Fibroblast of gingiva (primary cell): ENCODE data around the gene EMX1.

ENCODE experiments used
- DNase-seq: peaks from one replicate; pipeline ENCODE4 v3.0.0-alpha.2; 2011; ENCODE audit warnings: low read depth

EMX1 gene

GRCh38 chr2:72943540-72944395 is 26.4 kb downstream of the EMX1 start:
- no peak for DNase-seq

DNA sequence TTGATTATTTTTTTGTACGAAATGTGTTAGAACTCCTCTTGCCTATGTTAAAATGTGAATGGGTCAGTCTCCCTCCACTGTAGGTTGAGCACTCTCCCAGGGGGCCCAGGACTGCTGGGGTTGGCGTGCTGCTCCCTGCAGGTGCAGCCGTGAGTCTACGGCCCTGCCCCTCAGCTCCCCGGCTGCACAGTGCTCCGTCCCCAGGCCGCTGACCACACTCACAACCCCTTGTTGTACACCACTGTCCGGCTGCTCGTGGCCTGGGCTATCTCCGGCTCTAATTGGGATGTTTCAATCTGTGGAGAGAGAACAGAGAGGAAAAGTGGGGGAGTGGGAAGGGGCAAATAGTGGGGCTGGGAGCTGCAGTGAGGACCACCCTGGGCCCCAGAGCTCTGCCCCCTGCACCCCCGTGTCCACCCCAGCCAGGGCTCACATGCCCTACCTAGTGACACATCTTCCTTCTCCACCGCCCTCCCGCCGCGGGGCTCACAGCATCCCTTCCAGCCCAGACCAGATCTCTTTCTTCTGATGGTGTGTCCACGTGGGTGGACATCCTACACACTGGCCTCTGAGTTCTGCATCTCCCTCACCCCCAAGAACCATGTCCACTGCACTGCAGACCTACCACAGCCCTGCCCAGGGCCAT is 27.6 kb downstream of the EMX1 start:
- DNase-seq, result no peak

GRCh38 chr2:72945450-72946019 is 28.2 kb downstream of the EMX1 start:
- DNase-seq, result no peak

GRCh38 chr2:72946466-72946865 is 29.1 kb downstream of the EMX1 start:
- no peak for DNase-seq

DNA sequence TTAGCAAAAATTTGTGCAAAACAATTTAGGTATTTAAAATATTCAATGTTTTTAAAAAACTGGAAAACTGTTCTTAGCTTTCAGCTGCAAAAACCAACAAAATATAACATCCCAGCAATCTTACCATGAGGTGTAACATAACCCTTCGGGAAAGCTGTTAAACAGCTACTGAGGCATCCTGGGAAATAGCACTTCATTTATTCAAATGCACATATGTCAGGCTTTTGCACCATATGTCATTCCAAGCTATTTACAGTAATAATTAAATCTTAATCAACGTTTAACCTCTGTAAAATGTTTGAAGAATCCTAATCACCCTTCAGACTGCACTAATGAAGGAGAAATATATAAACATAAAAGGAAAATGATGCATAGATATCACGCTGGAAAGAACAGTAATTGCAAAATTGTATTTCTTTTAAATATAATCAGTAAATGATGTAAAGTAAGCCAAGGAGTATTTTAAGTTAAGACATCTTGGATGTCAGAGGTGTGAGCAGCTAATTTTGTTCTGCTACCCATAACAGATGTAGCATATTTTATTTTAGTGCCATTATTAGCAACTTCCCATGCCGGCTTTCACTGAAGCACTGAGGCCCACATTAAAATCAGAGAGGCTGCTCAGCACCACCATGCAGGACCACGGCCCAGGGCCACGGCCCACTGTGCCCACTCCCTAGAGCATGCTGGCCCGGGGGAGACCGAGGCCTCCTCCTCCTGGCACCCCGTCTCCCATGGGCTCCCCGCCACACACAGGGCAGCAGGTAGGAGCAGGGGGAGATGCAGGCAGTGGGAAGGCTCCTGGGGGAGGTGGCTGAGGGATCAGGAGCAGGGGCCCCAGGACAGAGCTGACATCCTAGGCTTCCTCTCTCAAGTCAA is 30.9 kb downstream of the EMX1 start:
- no peak for DNase-seq

- DNase-seq, result no peak
Observed at GRCh38 chr2:72949045-72949444, 31.7 kb downstream of the EMX1 start.

GRCh38 chr2:72949642-72950041 is 32.3 kb downstream of the EMX1 start:
- DNase-seq, result no peak

DNA sequence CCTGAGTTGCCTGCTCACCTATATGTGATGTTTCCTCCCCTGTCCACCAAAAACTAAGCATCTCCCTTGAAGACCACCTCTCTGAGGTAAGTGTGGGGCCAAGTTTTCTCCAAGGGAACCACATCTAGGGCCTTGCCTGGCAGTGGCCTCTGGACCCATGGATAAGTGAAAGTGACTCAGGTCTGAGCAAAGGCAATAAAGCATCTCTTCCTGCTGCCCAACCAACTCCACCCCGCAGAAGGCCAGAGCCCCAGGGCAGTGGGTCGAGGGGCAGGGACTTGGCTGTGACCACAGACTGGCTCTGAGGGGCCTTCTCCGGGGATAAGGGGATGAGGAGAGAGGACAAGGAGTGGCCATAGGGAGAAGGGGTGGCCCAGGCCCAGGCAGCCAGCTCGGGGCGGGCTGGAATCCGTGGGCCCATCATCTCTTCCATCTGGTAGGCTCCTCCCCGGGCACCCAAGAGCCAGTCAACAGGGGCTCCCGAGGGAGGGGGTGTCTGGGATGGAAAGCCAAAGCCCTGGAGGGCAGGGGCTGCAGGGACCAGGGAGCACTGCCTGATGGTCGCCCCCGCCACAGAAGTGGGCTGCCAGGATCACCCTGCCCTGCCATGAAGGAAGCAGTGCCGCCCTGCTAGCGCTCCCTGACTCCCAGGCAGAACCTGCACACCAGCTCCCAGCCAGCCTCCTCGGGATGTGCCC is 33.4 kb downstream of the EMX1 start:
- no peak for DNase-seq

DNA sequence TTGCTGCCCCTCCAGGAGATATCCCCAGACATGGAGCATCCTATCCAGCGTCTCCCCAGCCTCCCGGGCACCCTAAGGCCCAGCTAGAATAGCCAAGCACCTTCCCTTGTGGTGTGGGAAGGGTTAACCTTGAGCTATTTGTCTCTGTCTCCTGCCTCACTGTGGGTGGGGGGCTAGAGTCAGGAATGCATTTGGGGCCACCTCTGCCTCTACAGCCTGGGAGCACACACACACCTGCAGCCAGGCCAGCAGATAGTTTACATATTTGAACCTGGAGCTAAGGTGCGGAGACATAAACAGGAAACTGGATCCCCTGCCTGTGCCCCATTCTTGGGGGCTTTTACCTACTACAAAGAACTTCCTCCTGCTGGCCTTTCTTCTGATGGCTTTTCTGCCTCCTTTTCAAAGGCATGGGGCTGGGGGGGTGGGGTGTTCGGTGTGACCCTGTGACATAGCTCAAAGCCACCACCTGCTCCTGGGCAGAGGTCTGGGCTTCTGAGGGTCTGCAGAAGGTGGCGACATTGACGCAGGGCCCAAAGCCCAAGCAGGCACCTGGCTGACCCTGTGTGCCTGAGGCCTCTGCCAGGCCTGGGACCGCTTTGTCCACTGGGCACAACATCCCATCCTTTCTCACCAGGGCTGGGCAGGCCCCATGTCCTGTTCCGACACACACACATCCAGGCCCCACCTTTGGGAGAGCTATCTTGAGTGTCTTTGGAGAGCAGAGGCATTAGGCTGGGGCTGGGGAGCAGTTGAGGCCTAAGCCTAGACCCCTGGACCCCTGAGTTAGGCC is 34.2 kb downstream of the EMX1 start:
- no peak for DNase-seq

DNA sequence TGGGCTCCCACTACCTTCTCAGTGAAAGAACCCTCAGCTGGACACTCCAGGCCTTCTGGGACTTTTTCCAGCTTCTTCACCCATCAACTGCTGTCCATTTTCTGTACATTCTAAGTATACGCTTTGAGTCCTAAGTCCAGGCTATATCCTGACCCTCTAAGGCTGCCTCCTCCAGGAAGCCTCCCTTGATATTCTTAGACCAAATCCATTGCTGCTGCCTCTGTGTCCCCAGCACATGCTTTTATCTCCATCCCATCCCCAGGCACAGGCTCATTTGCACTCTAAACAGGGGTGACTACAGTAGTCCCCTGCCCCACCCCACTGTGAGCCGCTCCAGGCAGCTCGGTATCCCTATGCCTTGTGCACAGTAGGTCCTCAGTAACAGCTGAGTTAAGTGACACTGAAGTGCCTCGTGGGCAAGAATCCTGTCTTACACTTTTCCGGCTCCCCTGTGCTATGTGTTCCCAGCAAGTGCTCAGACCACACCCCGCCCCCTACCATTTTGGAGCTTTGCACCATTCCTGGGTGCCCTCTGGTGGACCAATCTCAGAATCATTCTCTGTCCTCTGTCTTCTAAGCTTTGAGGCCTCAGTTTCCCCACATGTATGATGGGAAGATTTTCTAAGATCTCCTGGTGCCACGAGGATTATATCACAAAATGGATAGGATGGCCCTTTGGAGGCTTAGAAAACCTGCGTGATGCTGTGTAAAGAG is 34.9 kb downstream of the EMX1 start:
- DNase-seq, result no peak

DNA sequence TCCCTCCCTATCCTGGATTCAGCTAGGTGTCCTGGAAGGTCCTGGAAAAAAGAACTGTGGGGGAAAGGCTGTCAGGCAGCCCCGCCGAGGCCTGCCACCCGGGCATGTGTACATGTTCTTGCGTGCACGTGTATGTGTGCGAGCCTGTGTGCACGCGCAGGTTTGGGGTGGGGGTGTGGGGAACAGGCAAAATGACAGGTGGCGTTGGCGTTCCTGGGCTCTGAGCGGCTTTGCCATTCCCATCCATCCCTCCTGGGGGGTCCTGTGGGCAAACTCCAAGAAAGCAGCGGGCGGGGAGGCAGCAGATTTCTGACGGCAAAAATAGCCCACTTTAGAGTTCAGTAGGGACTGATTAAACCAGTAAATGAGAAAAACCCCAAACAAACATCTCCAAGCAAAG is 35.6 kb downstream of the EMX1 start:
- no peak for DNase-seq

- no peak for DNase-seq
Observed at GRCh38 chr2:72953528-72953927, 36.2 kb downstream of the EMX1 start.

DNA sequence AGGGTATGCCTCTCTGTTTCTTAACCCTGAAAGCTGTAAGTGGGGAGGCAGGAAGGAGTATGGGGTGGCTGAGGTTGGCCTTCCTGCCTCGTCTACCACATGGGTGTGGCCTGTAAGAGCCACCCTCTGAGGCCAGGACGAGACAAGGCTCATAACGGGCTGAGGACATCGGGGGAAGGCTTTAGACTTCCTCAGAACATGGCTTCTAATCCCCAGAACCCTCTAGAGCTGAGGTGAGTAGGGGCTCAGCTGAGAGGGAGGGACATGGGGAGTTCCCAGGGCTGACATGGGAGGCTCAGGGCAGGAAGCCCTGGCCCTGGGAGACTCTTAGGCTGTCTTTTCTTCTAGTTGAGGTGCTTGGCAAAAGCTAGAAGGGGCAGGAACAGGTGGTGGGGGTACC is 36.7 kb downstream of the EMX1 start:
- no peak for DNase-seq

- no peak for DNase-seq
Observed at GRCh38 chr2:72954376-72955227, 37.3 kb downstream of the EMX1 start.

DNA sequence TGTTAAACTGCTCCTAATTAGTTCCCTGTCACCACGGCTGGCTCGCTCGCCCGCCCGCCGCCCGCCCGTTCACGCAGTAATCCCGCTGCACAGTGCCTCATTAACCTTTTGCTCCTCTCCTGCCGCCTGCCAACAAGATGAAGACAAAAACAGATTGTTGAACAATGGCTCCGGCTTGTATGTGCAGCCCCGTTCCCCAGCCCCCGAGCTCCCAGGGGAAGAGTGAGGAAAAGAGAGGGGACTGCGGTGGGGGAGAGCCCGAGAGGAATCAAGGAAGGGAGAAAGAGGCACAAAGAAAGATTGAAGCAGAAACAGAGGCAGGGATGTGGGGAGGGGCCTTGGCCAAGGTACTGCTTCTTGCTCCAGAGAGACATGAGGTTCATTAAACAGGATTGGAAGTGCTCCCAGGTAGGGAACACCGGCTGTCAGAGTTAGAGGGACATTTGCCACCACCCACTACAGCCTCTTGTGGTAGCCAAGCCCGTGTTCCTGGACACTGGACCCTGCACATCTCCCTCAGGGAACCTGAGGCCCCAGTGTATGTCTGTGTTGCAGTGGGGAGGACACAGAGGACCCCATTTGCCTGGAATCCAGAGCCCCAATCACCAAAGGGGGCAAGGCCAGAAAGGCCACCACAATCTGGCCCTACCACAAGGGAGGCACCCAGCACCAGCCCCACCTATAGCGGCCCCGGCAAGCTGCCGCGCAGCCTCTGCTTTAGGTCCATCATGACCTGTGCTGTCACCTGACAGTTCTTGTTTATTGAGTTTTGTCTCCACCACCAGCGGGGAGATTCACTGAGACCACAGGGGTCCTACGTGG is 38.1 kb downstream of the EMX1 start:
- DNase-seq, result no peak

- DNase-seq, result no peak
Observed at GRCh38 chr2:72956050-72956395, 38.7 kb downstream of the EMX1 start.

GRCh38 chr2:72956936-72957335 is 39.6 kb downstream of the EMX1 start:
- no peak for DNase-seq
